ENCODE data around the gene BFSP1. TPM values are rescaled to one million over a fixed set of nuclear protein-coding genes. Genes with fewer than 3 reads are reported as not detected.

Gene BFSP1
- total RNA-seq, 1 donor from 2014 or later: 3.3 TPM

GRCh38 chr20:17558154-17558940, 27.2 kb upstream of the BFSP1 start:
- intact Hi-C loops (cut with micrococcal nuclease): no loop called here

GRCh38 chr20:17557675-17558006, 26.5 kb upstream of the BFSP1 start:
- intact Hi-C loops (cut with micrococcal nuclease): no loop called here

- intact Hi-C loops (cut with micrococcal nuclease): no loop called here
These were observed 25.9 kb upstream of the BFSP1 start for GRCh38 chr20:17556837-17557674.

- intact Hi-C loops (cut with micrococcal nuclease): no loop called here
These were observed 23.9 kb upstream of the BFSP1 start for GRCh38 chr20:17555106-17555505.

GRCh38 chr20:17549131-17549530, 18.0 kb upstream of the BFSP1 start:
- intact Hi-C loops (cut with micrococcal nuclease): no loop called here

- intact Hi-C loops (cut with micrococcal nuclease): no loop called here
These were observed 13.9 kb upstream of the BFSP1 start for GRCh38 chr20:17545127-17545526.

GRCh38 chr20:17543531-17544131, 12.5 kb upstream of the BFSP1 start:
- intact Hi-C loops (cut with micrococcal nuclease): no loop called here

GRCh38 chr20:17542993-17543412, 11.8 kb upstream of the BFSP1 start:
- intact Hi-C loops (cut with micrococcal nuclease): no loop called here

- intact Hi-C loops (cut with micrococcal nuclease): no loop called here
These were observed 11.3 kb upstream of the BFSP1 start for GRCh38 chr20:17542481-17542880.

GRCh38 chr20:17541996-17542395, 10.8 kb upstream of the BFSP1 start:
- intact Hi-C loops (cut with micrococcal nuclease): no loop called here

- intact Hi-C loops (cut with micrococcal nuclease): no loop called here
These were observed 10.4 kb upstream of the BFSP1 start for GRCh38 chr20:17541596-17541995.

GRCh38 chr20:17538517-17539170, 7.5 kb upstream of the BFSP1 start:
- intact Hi-C loops (cut with micrococcal nuclease): loop anchor here (5.0 to 10.0 kb wide), 3 partner anchors 124 to 596 kb away; partner anchors contain the start of genes KAT14, MGME1, PET117 and SNX5

- intact Hi-C loops (cut with micrococcal nuclease): loop anchor here (1.0 to 10.0 kb wide), 14 partner anchors 32 to 738 kb away; partner anchors contain the start of genes DSTN, KAT14, MGME1 and PET117
These were observed 6.8 kb upstream of the BFSP1 start for GRCh38 chr20:17537959-17538358.

GRCh38 chr20:17536944-17537444, 5.8 kb upstream of the BFSP1 start:
- intact Hi-C loops (cut with micrococcal nuclease): loop anchor here (1.0 to 10.0 kb wide), 14 partner anchors 32 to 739 kb away; partner anchors contain the start of genes DSTN, KAT14, MGME1 and PET117

- intact Hi-C loops (cut with micrococcal nuclease): loop anchor here (10.0 kb wide), 2 partner anchors 431 to 601 kb away; partner anchors contain the start of genes KAT14, MGME1, PET117 and SNX5
These were observed 2.9 kb upstream of the BFSP1 start for GRCh38 chr20:17534077-17534476.

- intact Hi-C loops (cut with micrococcal nuclease): loop anchor here (10.0 kb wide), 2 partner anchors 431 to 601 kb away; partner anchors contain the start of genes KAT14, MGME1, PET117 and SNX5
These were observed 2.2 kb upstream of the BFSP1 start for GRCh38 chr20:17533396-17533795.

- intact Hi-C loops (cut with micrococcal nuclease): loop anchor here (1.0 to 10.0 kb wide), 3 partner anchors 26 to 603 kb away; partner anchors contain the start of genes KAT14, MGME1, PET117 and SNX5
These were observed 466 bp upstream of the BFSP1 start for GRCh38 chr20:17531665-17532025.

- intact Hi-C loops (cut with micrococcal nuclease): loop anchor here (10.0 kb wide), 2 partner anchors 435 to 605 kb away; partner anchors contain the start of genes KAT14, MGME1, PET117 and SNX5
These were observed 1.0 kb downstream of the BFSP1 start for GRCh38 chr20:17530153-17530552.

- intact Hi-C loops (cut with micrococcal nuclease): no loop called here
These were observed 1.6 kb downstream of the BFSP1 start for GRCh38 chr20:17529586-17529985.

GRCh38 chr20:17525650-17526049, 5.5 kb downstream of the BFSP1 start:
- intact Hi-C loops (cut with micrococcal nuclease): loop anchor here (1.0 kb wide), 1 partner anchor 14 kb away; no protein-coding TSS in a partner anchor
